Measurements from ENCODE around the gene RPS21. TPM values are rescaled to one million over a fixed set of nuclear protein-coding genes. Genes with fewer than 3 reads are reported as not detected.

The RPS21 gene
- total and polyA plus RNA-seq, 2 of the 4 experiments (the other 2 are of a cell fraction): 2,710 to 4,298 TPM

- H2BK5ac ChIP-seq (ENCODE audit: low read depth, low read length, poor library complexity, severe bottlenecking): peak overlapping the region; percentile 49
- peak; percentile 34 for DNase-seq
- ATAC-seq (ENCODE audit: low read depth): peak; percentile 50
- peaks cover 11% of the 10 kb centered on the region; the same call in 1 of the 2 replicates for H3K9me1 ChIP-seq (ENCODE audit: insufficient read depth, low read length)
- peak overlapping the region; percentile 68; the same call in 1 of the 3 replicates for H2BK15ac ChIP-seq (ENCODE audit: low read depth, low read length)
- intact Hi-C loops (cut with micrococcal nuclease) (loop anchor here (2.0 kb wide), 1 partner anchor 72 kb away; the partner anchor contains the start of gene ADRM1), in situ Hi-C loops (cut with MboI; ENCODE audit: low sequenced_read_pairs) (loop anchor here (25.0 kb wide), 1 partner anchor 362 kb away; no protein-coding TSS in a partner anchor), dilution Hi-C loops (cut with HindIII; ENCODE audit: low sequenced_read_pairs, unreplicated experiment) (loop anchor here (25.0 kb wide), 1 partner anchor 87 kb away; no protein-coding TSS in a partner anchor)
- 51% methylated on average over 9 of the region's 24 CpGs; no CpG with 5 or more reads in 1 of the 2 experiments for WGBS, 2 experiments (ENCODE audit: extremely low coverage in 2 of 2, insufficient read length in 1 of 2)
- no peaks in the 10 kb centered on the region for H3K36me3 ChIP-seq (ENCODE audit: control insufficient read depth, insufficient read depth, low read length)
- H3K27ac ChIP-seq (ENCODE audit: insufficient read depth, low read length): peak overlapping the region; percentile 50
- peak overlapping the region; percentile 70 for H2BK20ac ChIP-seq (ENCODE audit: low read depth, low read length)
- H4K8ac ChIP-seq (ENCODE audit: low read depth in 2 of 2, low read length in 2 of 2): peak overlapping the region in 1 of 2 experiments; percentile 86; a peak in 3 of 4 replicates
- peak overlapping the region; percentile 84 for H2AK9ac ChIP-seq (replicated peaks; ENCODE audit: low read depth, low read length, poor library complexity)
- H3K18ac ChIP-seq (ENCODE audit: low read depth, low read length): peak overlapping the region; percentile 72
- H4K5ac ChIP-seq (ENCODE audit: low read depth, low read length): peak overlapping the region; percentile 82
- H4K91ac ChIP-seq (ENCODE audit: insufficient read depth, low read depth, low read length): peak overlapping the region; percentile 95
- H3K4me2 ChIP-seq (ENCODE audit: low read depth, low read length): peak overlapping the region; percentile 25; the same call in 1 of the 2 replicates
- peak overlapping the region; percentile 78 for H3K14ac ChIP-seq (replicated peaks; ENCODE audit: low read depth, low read length)
- peaks cover 8% of the 10 kb centered on the region for H4K20me1 ChIP-seq (ENCODE audit: insufficient read depth, low read length)
- peak; percentile 51; the same call in 1 of the 2 replicates for TF ChIP-seq MAZ (IDR thresholded peaks at IDR 0.05; ENCODE audit: borderline replicate concordance, low read depth, low read length)
- TF ChIP-seq MXI1 (IDR thresholded peaks at IDR 0.05; ENCODE audit: borderline replicate concordance, low read depth, low read length): no peak
- peak overlapping the region; percentile 90 for H2BK120ac ChIP-seq (ENCODE audit: low read depth, low read length)
- BruUV-seq (replicated peaks): no TSS peak
- no peak overlapping the region for H3K4me3 ChIP-seq (ENCODE audit: insufficient read depth, low read depth, low read length)
- H3K27me3 ChIP-seq (ENCODE audit: control insufficient read depth, insufficient read depth, low read length): no peaks in the 10 kb centered on the region
- 0 out of 4 replicates have a peak, but pooled peaks cover 0 to 3% of the 10 kb centered on the region in 2 experiments for H3K79me1 ChIP-seq (ENCODE audit: low read depth in 1 of 2, low read length in 2 of 2)
- H3K4me1 ChIP-seq (ENCODE audit: control insufficient read depth, insufficient read depth, low read length): peaks cover 37% of the 10 kb centered on the region
- peak overlapping the region; percentile 86 for H3K4ac ChIP-seq (ENCODE audit: low read depth, low read length)
- no peaks in the 10 kb centered on the region for H3K9me3 ChIP-seq (ENCODE audit: control insufficient read depth, insufficient read depth, low read length)
- H2AK5ac ChIP-seq (ENCODE audit: low read depth, low read length): peak overlapping the region; percentile 87
- H3K9ac ChIP-seq (ENCODE audit: low read depth, low read length): no peak overlapping the region
- POLR2A ChIA-PET (ENCODE audit: unreplicated experiment): interaction anchor here (0.9 kb wide), 1 partner anchor 12 kb away, joined by 4 read pairs; the partner anchor contains the start of gene RPS21
- H3K56ac ChIP-seq (ENCODE audit: extremely low read depth, insufficient read depth, low read length): no peak overlapping the region
- no peak overlapping the region; the same call in 1 of the 2 replicates for H3K23ac ChIP-seq (ENCODE audit: low read depth, low read length)
- CTCF ChIA-PET: interaction anchor here (0.6 to 1.8 kb wide), 6 partner anchors 8 to 74 kb away, joined by 3 to 6 read pairs (median 4); no protein-coding TSS in a partner anchor
- H2AFZ ChIP-seq (replicated peaks; ENCODE audit: low read length, poor library complexity): peak overlapping the region; percentile 89
Observed at GRCh38 chr20:62374331-62375152, 12.4 kb upstream of the RPS21 start.

Measured in IMR-90 (cell line).